ENCODE measurements around the gene WWTR1. TPM values are rescaled to one million over a fixed set of nuclear protein-coding genes. Genes with fewer than 3 reads are reported as not detected.
A peak's percentile ranks its signal among the peaks of the same experiment; 100 is the strongest.

Gene WWTR1
- total RNA-seq, 1 experiment from 2014 or later: 73.5 TPM

GRCh38 chr3:149534671-149535332, 123.0 kb downstream of the WWTR1 start:
- Histone ChIP-seq H4K20me1 (ENCODE audit: insufficient read depth) (no peaks in the 10 kb centered on the region; the same call in 1 of the 2 replicates), H3F3A (ENCODE audit: insufficient read depth, low read depth) (0 out of 2 replicates have a peak, but pooled peaks cover 11% of the 10 kb centered on the region), H3K79me2 (ENCODE audit: low read depth) (peaks cover 35% of the 10 kb centered on the region), H2AFZ (no peak overlapping the region), H3K36me3 (ENCODE audit: low read depth) (0 out of 2 replicates have a peak, but pooled peaks cover 3% of the 10 kb centered on the region), H3K27me3 (ENCODE audit: insufficient read depth, low read depth) (no peaks in the 10 kb centered on the region), H3K9me2 (ENCODE audit: insufficient read depth) (no peaks in the 10 kb centered on the region), H3K4me3 (no peak overlapping the region), H3K27ac (0 out of 2 replicates have a peak overlapping the region, but pooled peaks have one; percentile 2), H3K4me2 (no peak overlapping the region), H3K9me3 (ENCODE audit: insufficient read depth, low read depth) (no peaks in the 10 kb centered on the region), H3K4me1 (replicated peaks; ENCODE audit: insufficient read depth) (no peaks in the 10 kb centered on the region)
- ChIA-PET POLR2A (ENCODE audit: unreplicated experiment) (no interaction called here), CTCF (no interaction called here)
- no peak for TF ChIP-seq EZH2 (IDR thresholded peaks at IDR 0.05; ENCODE audit: low read depth)
- TF ChIP-seq CTCF (conservative IDR thresholded peaks at IDR 0.05): no peak
- no peak for DNase-seq
- intact Hi-C loops (cut with micrococcal nuclease; ENCODE audit: unreplicated experiment): loop anchor here (5.0 kb wide), 1 partner anchor 122 kb away; the partner anchor contains the start of gene WWTR1
- BruUV-seq (replicated peaks): no TSS peak

- Histone ChIP-seq H3K4me1 (replicated peaks; ENCODE audit: insufficient read depth) (no peaks in the 10 kb centered on the region), H2AFZ (no peak overlapping the region), H3F3A (ENCODE audit: insufficient read depth, low read depth) (0 out of 2 replicates have a peak, but pooled peaks cover 11% of the 10 kb centered on the region), H4K20me1 (ENCODE audit: insufficient read depth) (no peaks in the 10 kb centered on the region; the same call in 1 of the 2 replicates), H3K27ac (0 out of 2 replicates have a peak overlapping the region, but pooled peaks have one; percentile 2), H3K27me3 (ENCODE audit: insufficient read depth, low read depth) (no peaks in the 10 kb centered on the region), H3K9me2 (ENCODE audit: insufficient read depth) (no peaks in the 10 kb centered on the region), H3K36me3 (ENCODE audit: low read depth) (0 out of 2 replicates have a peak, but pooled peaks cover 5% of the 10 kb centered on the region), H3K9me3 (ENCODE audit: insufficient read depth, low read depth) (no peaks in the 10 kb centered on the region), H3K79me2 (ENCODE audit: low read depth) (peaks cover 29% of the 10 kb centered on the region), H3K4me3 (no peak overlapping the region), H3K4me2 (no peak overlapping the region)
- no TSS peak for BruUV-seq (replicated peaks)
- CTCF ChIA-PET: no interaction called here
- TF ChIP-seq CTCF (conservative IDR thresholded peaks at IDR 0.05) (no peak), EZH2 (IDR thresholded peaks at IDR 0.05; ENCODE audit: low read depth) (no peak)
- DNase-seq: no peak
- intact Hi-C loops (cut with micrococcal nuclease; ENCODE audit: unreplicated experiment): loop anchor here (5.0 kb wide), 1 partner anchor 123 kb away; the partner anchor contains the start of gene WWTR1
- POLR2A ChIA-PET (ENCODE audit: unreplicated experiment): no interaction called here
Observed at GRCh38 chr3:149534082-149534481, 123.7 kb downstream of the WWTR1 start.

DNA sequence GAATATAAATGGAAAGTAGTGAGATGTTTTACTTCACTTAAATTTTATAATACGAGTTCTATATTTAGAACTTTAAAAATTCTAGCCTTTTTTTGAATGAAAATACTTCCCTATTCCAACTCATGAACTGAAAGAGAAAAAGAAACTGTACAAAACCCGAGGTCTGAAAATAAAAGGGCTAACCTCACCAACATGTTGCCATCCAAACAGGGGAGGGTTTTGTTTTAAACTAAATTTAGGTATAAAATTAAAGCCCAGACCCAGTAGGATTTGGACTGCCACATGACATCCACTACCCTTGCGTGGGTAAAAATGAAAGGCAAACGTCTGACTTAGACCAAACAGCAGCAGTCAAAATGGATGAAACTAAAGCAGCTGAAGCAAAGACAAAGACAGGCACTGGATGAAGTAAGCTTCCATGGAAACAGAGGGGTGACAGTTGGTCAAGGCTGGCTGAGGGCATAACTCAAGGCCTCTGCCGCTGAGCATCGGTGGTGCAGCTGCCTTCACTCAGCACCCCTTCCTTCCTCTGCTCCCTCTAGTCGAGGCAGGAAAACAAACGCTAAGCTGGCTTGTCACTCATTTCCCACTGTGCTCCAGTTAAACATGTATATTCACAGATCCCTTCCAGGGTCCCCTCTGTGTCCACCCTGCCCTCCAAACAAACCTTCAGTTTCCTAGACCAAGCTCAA, 125.2 kb downstream of the WWTR1 start:
- Histone ChIP-seq H3K27me3 (ENCODE audit: insufficient read depth, low read depth) (no peaks in the 10 kb centered on the region), H3K4me3 (no peak overlapping the region), H3K4me1 (replicated peaks; ENCODE audit: insufficient read depth) (no peaks in the 10 kb centered on the region), H3K27ac (no peak overlapping the region; the same call in 1 of the 2 replicates), H2AFZ (no peak overlapping the region), H4K20me1 (ENCODE audit: insufficient read depth) (no peaks in the 10 kb centered on the region), H3F3A (ENCODE audit: insufficient read depth, low read depth) (0 out of 2 replicates have a peak, but pooled peaks cover 11% of the 10 kb centered on the region), H3K79me2 (ENCODE audit: low read depth) (peaks cover 28% of the 10 kb centered on the region), H3K4me2 (no peak overlapping the region), H3K9me2 (ENCODE audit: insufficient read depth) (no peaks in the 10 kb centered on the region), H3K9me3 (ENCODE audit: insufficient read depth, low read depth) (no peaks in the 10 kb centered on the region), H3K36me3 (ENCODE audit: low read depth) (peaks cover 17% of the 10 kb centered on the region; the same call in 1 of the 2 replicates)
- CTCF ChIA-PET: interaction anchor here (0.6 kb wide), 1 partner anchor 222 kb away, joined by 3 read pairs; no protein-coding TSS in a partner anchor
- POLR2A ChIA-PET (ENCODE audit: unreplicated experiment): no interaction called here
- no peak for TF ChIP-seq EZH2 (IDR thresholded peaks at IDR 0.05; ENCODE audit: low read depth)
- no peak for TF ChIP-seq CTCF (conservative IDR thresholded peaks at IDR 0.05)
- intact Hi-C loops (cut with micrococcal nuclease; ENCODE audit: unreplicated experiment): loop anchor here (5.0 kb wide), 1 partner anchor 125 kb away; the partner anchor contains the start of gene WWTR1
- no TSS peak for BruUV-seq (replicated peaks)
- no peak for DNase-seq
